ENCODE data around the gene ORC5.

DNA sequence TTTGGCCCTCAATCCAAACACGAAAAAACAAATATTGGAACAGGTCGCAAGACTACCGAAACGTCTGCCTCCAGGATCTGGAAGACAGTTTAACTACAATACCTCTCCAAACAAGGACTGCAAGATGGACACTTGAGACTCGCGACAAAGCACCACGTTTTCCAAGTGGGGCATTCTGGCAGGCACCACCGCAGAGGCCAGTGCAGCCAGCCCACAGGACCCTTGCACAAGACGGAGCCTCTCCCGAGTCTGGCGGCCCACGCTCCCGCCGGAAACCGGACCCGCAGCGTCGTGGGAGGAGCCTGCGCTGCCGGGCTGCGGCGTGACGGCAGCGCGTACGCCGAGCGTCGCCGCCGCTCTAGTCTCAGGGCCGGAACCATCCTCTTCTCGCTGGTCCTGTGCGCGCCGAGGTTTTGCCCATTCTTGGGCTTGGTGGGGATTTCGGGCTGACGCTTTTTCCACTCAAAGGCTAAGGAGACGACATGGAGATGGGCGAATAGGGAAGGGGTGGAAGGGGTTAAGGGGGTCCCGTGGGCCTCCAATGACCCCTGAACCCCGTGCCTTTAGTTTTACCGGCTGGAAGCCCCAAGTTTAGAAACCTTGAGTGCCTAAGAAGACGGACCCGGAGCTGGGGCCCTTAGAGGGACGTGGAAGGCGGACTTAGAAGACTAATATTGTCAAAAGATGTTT, at the start of gene ORC5:
- TF ChIP-seq FOXK2 (IDR thresholded peaks at IDR 0.05) (no peak), HDGF (IDR thresholded peaks at IDR 0.05; ENCODE audit: borderline replicate concordance) (no peak), TARDBP (IDR thresholded peaks at IDR 0.05) (no peak), FOXA1 (IDR thresholded peaks at IDR 0.05) (no peak), CTBP1 (IDR thresholded peaks at IDR 0.05; ENCODE audit: borderline replicate concordance) (no peak), BHLHE40 (IDR thresholded peaks at IDR 0.05; ENCODE audit: borderline replicate concordance) (no peak), NFRKB (IDR thresholded peaks at IDR 0.05) (no peak), ARNT (IDR thresholded peaks at IDR 0.05) (no peak), SP1 (IDR thresholded peaks at IDR 0.05) (no peak)
